PC-3 (cell line): ENCODE results near the gene DMKN.

ENCODE experiments used
- EZH2 ChIP-seq: fragments of 300-600 bp; sonication (generic); IDR thresholded peaks from one replicate; pipeline ENCODE4 v1.6.1; 2017; ENCODE audit warnings: antibody characterized with exemption, mild to moderate bottlenecking, low read length; ENCODE audit not compliant: unreplicated experiment
- EZH2phosphoT487 ChIP-seq: fragments of 300-600 bp; sonication (generic); IDR thresholded peaks from 2 replicates; pipeline ENCODE4 v1.6.1; 2018; ENCODE audit warnings: mild to moderate bottlenecking, antibody characterized with exemption, low read length, borderline replicate concordance
- TF ChIP-seq, protein P1 (sequence below): fragments of 300-600 bp; sonication (generic); conservative IDR thresholded peaks from 2 replicates; pipeline ENCODE4 v1.5.1; 2017; ENCODE audit warnings: antibody characterized with exemption, low read depth, mild to moderate bottlenecking, low read length

DNA sequence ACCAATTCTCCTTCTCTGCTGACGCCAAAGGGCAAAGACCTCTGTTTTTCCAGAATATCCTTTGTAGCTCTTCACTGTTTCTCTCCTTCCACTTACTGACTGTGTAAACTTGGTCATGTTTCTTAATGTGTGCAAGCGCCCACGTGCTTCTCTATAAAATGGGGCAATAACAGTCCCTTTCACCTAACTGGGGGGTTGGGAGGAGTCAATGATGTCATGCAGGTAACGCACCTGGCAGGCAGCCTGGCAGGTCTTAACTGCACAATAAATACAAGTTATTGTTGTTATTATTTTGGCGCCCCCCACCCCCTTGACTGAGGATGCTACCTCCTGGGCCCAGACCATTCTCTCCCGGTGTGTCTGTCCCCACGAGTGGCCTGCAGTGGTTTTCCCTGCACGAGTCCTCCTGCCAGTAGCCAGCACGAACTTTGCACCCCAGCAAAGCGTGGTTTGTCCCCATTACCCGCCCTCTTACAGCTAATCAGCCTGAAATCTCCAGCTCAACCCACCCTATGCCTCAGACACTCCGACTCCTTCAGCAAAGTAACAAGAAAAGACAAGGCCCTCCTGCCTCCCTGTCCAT, 9.4 kb upstream of the DMKN start:
- TF ChIP-seq, protein P1, sequence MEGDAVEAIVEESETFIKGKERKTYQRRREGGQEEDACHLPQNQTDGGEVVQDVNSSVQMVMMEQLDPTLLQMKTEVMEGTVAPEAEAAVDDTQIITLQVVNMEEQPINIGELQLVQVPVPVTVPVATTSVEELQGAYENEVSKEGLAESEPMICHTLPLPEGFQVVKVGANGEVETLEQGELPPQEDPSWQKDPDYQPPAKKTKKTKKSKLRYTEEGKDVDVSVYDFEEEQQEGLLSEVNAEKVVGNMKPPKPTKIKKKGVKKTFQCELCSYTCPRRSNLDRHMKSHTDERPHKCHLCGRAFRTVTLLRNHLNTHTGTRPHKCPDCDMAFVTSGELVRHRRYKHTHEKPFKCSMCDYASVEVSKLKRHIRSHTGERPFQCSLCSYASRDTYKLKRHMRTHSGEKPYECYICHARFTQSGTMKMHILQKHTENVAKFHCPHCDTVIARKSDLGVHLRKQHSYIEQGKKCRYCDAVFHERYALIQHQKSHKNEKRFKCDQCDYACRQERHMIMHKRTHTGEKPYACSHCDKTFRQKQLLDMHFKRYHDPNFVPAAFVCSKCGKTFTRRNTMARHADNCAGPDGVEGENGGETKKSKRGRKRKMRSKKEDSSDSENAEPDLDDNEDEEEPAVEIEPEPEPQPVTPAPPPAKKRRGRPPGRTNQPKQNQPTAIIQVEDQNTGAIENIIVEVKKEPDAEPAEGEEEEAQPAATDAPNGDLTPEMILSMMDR: no peak
- TF ChIP-seq EZH2 (no peak), EZH2phosphoT487 (no peak)
